HG02798 (cell line): ENCODE data around the gene KCNK18.

Experiments used
- ATAC-seq: cut with Tn5 transposase; IDR thresholded peaks from one replicate; pipeline ENCODE4 v1.9.1; 2021; ENCODE audit warnings: mild to moderate bottlenecking; ENCODE audit not compliant: unreplicated experiment, poor library complexity

Gene KCNK18

DNA sequence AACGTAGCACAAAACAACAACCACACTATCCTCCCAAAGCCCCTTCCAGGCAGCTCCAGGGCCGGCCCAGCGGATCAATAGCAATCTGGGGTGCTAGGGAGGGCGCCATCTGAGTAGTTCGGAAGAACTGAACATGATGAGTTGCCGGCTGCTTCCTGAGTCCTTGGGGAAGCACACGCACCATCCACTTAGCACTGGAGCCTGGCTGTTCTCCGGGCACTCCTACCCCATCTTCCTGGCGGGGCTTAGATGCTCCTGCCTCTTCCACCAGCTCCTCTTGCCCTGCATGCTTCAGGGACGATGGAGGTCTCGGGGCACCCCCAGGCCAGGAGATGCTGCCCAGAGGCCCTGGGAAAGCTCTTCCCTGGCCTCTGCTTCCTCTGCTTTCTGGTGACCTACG is at the start of gene KCNK18:
KCNK18 (plus strand) TSS at position 301 of the 400 bp plus-strand sequence; CDS start at position 301, 0 bp downstream.
- no peak for ATAC-seq

DNA sequence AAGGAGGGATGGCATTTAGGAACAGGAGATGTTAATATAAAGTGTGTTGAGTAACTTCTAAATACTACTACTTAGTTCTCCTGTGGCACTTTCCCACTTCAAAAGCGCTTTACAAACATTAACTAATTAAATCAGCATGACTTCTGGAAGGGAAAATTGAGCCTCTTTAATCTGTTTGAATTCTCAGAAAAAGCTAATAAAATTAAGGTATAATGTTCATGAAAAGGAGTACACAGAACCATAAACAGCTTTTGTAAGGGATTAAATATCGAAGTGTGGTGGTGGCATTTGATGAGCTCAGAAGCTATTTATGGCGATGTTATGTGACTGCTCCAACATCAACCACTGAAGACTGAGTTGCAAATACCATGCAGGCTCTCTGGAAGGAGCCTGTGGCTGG is 49.0 kb upstream of the KCNK18 start:
- ATAC-seq, result no peak

DNA sequence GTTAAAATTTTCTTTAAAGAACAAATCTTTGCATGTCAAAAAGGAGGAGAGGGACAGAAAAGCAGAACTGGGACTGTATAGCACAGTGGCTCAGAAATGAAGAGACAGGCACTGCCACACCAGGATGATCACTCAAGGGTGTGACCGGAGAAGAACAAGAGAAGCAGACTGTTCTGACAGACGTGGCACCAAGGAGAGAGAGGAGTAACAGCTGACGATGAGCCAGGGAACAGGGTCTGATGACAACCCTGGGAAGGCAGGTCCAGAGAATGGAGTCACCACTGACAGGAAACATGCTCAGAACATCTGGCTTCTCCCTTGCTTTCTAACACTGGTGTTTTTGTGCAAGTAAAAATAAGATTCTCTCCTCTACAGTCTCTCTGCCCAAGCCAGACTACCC is 44.6 kb upstream of the KCNK18 start:
- ATAC-seq, result no peak

DNA sequence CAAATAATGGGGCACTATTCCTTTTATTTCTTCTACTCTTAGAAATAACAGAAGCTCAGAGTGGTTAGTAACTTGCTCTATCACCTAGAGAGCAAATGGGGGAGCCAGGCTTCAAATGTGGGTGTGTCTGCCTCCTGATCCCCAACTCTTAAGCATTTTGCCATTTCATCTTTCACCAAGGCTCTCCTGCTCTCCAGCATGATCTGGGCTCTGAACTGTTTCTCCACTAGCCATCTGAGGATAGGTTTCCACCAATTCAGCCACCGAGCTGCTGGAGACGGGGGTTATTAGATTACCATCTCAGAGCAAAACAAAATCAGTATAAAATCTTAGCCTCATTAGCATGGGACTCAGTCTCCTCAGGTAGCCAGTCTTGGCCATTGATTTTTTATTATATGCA is 39.0 kb upstream of the KCNK18 start:
- no peak for ATAC-seq

DNA sequence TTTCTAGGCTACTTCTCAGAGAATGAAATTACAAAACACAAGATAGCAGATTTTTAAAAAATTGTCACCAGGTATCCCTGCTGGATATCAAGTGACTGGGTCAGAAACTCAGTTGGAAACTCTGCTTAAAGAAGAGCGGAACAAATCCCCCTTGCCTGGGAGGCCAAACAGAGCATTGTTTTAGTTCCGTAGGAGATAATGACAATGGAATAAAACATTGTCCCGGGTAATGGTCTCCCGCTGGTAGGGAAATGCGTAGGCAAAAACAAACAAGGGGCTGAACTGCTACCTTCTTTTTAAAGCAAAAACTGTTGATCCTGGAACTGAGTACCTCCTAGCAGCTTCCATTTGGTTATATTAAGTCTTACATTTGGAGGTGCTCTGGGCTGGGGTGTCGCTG is 37.9 kb upstream of the KCNK18 start:
- ATAC-seq, result no peak

DNA sequence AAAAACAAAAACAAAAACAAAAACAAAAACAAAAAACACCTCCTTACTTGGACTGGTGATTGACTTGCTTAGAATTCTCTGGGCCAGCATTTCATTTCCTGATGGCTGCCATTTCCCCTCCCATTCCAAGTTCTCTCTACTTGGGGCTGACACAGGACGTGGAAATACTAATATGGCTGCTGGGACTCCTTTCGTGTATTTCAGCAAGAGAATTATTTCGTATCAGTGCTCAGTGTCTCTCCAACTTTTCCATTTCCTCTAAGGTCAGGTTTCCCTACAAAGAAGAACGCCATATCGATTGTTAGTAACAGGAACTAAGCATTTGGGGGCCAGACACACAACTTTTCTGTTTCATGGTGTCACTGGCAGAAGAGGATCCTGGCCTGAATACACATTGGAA is 36.7 kb upstream of the KCNK18 start:
- no peak for ATAC-seq

DNA sequence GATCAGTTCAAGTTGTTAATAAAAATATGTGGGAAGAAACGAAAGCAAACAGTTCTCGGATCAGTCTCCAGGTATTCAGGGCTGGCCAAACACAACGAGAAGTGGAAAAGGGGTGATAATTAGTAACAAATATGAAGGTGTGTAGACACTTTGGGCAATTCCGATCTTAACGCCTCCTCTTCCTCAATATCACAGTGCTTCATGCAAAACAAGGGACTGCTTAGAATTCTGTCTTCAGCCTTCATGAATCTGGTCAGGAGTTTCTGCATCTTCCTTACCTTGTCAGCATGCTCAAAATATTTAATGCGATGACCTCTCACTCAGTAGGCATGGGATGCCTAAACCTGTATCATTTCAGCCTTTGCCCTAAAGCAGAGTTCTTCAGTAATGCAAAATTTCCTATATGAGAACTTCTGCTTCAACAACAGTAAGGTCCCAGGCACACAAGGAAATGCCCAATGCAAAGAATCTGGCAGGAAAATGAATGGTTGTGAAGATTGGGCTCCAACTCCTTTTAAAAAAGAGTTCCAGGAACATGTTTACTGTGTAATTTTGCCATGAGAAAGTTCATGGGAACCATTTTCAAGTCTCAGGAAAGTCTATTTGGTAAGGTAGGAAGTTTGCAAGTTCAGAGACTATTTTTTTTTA is 35.8 kb upstream of the KCNK18 start:
- no peak for ATAC-seq

DNA sequence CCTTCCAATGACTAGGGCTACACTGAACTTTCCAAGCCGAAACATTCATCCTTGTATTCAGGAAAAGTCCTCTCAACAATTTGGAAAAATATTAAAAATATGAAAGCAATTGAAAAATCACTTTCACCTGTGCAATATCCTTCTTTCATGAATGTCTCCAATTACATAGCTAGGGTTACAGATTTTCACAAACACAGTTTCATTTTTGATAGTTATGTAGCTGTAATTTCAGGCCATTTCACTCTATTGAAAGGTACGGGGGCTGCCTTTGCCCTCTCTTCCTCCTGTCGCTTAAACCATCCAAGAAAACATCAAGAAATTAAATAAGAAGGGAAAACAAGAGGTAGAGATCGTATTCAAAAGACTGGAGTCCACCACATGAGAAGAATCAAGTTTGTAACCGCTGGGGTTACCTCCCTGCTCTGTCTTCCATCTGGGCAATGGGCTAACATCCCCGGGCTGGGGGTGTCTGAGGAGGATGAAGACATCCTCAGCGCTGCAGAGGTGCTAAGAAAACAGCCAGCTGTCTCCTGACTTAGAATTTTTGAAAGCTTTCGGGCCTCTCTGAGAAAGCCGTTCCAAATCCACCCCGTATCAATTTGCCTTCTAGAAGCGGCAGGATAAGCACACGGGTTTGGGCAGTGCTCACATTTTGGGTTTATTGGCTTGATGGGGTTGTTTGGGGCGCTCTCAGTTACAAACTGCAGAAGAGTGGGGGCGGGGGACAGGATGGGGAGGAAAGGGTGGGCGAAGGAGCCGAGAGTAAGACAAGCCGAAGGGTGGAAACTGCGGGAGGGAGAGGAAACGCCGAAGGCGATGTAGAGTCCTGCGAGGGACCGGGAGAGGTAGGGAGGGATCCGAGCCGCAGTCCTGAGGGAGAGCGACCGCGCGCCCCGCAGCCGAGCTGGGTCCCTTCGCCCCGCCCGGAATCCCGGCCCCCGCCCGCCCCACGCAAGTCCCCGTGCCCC is 34.9 kb upstream of the KCNK18 start:
- no peak for ATAC-seq

DNA sequence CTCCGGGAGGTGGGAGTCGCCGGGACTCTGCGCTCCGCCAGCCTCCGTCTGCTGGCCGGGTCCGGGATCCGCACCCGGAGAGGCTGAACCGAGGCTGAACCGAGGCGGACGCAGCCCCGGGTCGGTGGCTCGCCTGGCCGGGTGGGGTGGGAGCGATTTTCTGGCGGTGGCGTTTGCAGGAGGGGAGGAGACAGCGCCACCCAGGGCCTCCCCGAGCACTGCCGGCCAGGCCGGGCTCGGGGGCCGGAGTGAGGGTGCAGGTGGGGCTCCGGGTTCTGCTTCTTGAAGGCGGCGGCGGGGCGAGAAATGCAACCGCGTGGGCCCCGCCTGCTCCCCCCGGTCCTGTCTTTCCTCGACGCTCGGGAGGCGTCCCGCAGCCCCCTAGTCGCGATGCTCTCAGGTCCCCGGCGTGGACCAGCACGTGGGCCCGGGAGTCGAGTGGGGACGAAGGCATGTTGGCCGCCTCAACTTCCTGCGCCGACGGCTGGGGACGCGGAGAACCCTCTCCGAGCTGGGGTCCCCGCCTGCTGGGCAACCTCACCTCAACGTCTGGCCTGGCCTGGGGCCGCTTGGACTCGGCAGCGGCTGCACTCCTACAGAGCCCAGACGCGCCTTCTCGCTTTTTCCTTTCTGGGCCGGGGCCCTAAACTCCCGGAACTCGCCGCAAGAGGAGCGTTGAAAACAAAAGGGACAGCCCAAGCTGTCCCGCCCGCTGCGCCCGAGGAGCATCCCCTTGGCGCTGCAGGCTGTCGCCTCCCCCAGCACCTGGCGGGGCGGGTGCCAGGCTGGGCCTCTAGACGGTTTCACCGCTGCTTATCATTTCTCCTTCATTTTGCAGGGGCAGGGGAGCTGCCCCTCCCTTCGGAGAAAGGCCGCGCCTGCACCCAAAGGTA is 34.0 kb upstream of the KCNK18 start:
- no peak for ATAC-seq

DNA sequence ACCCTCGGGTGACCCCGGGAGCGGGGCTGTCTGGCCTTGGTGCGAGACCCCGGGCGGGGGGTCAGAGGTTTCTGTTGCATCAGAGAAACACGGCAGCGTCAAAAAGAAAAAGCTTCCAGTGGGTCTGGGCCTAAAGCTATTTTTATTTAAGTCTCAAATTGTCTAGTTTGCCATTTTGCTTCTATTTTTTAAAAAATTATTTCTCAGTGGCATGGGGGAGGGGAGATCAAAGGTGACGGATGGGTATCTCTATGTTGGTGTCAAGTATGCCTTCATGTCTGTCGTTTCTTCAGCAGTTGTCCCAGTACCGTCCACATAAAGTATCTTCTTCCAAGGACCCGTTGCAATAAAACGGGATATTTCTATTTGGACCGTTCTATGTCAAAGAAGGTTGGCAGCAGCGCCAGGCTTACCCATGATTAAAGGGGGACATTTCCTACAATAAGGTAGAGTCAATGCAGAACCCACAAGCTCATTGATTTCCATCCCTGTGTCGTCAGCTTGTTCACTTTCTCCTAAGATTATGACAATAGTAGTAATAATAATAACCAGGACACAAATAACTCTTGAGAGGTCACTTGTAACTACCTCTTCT is 33.2 kb upstream of the KCNK18 start:
- ATAC-seq, result no peak

DNA sequence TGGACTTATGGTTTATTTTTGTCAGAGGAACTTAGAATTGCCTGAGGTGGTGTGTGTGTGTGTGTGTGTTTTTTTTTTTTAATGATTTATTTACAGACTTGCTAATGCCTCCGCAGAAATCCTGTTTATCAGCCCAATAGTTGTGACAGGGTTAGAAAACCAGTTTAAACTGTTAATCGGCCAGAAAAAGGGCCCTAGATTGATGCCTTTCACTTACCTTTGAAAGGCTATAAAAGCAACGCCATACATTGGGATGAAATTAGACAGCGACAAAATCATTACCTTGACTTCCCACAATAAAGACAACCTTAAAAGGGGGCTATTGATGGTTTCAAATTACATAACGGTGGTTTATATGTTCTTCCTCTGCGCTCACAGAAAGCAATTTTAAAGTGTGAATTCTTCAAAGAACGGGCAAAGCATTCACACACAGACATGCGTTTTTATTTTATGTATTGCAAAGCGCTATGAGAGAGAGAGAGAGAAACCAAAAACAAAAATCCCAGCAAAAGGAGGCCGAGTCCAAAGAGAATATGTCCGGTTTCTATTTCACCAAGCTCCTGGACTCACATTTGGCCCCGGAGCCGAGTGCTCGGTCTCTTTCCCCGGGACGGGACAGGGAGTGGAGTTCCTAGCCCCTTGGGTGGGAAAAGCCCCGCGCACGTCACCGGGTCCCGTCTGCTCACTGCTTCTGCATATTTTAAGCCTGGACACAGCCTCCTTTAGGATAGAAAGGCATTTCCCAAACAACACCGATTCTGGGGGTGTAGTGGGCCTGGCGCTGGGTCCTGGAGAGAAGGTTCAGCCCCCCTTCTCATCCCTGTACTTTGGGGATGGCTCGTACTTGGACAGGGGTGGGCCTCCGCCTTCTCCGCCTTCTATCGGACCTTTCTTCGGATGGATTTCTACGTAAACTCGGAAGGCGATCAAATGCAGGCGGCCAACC is 32.4 kb upstream of the KCNK18 start:
- ATAC-seq, result no peak

DNA sequence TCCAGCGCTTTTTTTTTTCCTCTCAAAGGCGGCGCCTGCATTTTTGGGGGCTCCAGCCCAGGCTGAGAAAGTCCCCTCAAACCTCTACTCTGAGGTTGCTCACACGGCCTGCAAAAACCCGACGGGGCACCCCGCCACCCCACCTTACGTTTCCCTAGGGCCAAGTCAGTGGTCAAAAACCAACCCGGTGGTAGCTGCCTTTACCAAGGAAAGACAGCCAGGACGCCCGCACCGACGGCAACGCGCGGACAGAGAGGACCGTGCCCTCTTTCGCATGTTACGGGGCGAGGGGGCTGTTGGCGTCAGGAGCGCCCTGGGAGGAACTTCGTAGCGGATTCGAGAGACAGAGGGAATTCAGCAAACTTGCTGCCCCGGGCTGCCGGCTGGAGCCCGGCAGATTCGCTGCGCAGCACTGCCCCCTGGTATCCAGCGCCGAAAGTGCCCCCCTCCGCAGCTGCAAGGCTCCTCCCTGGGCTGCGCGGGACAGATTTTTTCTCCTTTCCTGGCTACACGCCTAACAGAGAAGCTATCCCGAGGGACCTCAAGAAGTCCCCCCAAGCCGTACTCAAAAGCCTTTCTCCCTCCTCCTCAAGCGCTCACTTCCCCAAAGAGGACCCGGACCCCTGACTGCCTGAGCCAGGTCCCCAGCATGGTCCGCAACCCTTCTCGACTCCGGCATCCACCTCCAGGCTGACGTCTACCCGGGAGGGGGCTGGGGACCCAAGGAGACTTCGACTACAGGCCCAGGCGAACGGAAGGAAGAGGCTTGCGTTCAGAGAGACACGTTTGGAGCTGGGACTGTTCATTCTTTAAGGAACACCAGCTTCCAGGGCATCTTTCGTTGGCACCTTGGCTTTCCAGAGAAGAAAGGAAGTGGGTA is 31.5 kb upstream of the KCNK18 start:
- ATAC-seq, result no peak

DNA sequence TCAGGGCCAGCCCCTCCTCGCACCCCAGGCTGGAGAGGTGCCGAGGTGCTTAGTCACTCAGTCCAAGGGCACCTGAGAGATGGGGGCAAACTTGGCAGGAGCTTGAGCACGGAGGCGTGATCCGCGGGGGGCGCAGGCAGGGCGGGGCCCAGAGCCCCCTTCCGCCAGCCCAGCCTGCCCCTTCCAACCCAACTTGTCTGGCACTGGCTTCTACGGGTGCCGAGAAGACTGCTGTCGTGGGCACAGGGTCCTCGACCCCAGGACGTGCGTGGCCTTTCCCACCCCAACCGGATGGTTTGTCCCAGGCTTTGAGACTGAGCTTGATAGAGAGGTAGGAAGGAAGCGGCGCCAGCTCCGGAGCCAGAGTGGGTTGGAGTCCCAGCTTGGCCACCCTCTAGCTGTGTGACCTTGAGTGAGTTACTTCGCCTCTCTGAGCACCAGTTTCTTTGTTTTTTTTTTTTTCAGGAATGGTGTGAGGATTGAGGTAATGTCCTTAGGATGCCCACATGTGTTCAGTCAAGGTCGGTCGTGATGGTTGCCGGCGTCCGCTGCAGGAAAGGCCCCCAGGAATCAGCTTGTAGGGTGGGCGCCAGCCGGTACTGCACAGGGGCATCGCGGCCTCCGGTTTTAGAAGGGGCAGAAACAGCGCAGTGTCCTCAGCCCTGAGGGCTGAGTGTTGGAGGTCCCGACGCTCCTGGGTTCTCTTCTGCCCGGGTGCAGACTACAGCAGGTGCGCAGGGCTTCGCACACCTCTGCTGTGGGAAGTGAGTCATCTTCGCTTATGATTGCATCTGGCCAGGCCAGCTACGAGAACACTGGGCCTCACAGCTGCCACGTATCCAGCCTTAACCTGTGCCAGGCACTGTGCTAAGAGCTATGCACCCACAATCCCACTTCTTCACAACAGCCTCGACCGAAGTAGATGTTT is 30.6 kb upstream of the KCNK18 start:
- ATAC-seq, result no peak

DNA sequence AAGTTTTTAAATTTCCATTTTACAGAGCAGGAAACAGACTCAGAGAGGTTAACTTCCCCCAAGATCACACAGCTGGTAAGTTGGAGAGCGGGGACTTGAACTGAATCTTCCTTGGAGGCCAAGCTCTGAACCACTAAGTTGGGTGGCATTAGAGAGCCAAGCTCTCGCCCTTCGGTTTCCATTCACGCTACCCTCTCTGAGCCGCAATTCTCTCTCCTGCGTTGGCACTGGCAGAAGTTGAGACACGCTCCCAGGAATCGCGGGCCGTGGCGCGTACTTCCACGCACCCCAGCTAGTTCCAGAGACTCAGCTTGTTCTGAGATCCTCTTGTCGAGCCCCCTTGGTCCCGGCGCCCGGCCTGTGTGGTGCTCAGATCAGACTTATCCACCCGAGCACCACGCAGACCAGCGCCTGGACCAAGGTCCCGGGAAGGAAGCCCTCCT is 29.9 kb upstream of the KCNK18 start:
- ATAC-seq, result no peak

DNA sequence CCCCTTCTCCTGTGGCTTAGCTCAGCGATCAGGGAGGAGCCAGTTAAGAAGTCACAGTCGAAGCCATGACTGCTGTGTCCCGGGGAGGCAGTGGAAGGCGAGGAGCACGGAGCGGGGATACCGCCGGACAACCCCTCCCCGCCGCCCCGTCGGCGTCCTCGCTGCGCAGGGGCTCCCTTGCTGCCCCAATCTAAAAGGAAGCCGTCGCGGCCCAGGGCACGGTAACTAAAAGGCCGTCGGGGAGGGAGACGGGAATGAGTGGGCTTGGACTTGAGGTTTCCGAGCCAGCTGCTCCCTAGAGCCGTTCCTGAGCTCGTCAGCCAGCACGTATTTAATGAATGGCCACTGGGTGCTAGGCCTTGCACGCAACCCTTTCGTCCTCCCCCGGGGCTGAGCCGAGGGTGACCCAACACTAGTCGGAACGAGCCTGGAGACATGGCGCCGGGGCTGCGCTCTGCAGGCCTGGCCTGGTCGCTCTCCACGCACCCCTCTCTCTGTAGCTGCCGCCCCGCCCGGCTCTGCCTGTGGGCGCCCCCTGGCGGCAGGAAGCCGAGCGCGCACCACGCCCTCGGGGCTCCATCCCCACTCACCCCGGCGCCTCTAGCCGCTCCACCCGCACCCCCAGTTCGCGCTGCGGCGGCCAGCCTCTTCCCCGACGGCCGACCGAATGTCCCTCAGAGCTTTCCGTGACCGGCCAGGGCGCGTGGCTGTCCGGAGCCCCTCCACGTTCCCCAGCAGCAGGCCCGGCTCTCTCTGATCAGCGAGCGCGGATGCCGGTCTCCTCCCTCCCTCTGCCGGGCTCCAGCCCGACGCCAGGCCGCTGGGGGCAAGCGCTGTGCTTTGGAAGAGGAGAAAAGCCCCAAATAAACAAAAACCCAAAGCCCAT is 29.3 kb upstream of the KCNK18 start:
- peak; percentile 93 for ATAC-seq

DNA sequence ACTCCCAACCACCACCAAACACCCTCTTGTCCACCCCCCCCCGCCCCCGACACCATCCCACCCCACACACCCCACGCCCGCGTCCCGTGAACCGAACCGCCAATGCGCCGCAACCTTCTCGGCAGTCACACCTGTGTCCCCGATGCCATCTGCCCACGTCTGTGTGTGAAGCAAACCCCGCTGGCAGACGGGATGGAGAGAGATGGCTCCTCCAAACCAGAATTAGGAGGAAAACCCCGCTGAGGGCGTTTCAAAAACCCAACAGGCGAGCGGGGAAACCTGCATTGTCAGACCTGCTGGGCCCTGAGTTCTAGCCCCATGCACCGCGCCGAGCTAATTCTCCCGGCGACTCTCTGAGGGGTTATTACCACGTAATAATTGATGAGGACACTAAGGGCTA is 28.6 kb upstream of the KCNK18 start:
- ATAC-seq, result no peak
